ENCODE measurements around the gene WSCD1.

- TF ChIP-seq ZBTB11 (tag by site-specific recombination; conservative IDR thresholded peaks at IDR 0.05; ENCODE audit: low read depth) (no peak), SALL2 (tag by site-specific recombination; IDR thresholded peaks at IDR 0.05; ENCODE audit: borderline replicate concordance) (no peak), ZSCAN18 (tag by site-specific recombination; IDR thresholded peaks at IDR 0.05) (no peak), KLF9 (tag by site-specific recombination; IDR thresholded peaks at IDR 0.05; ENCODE audit: low read depth) (no peak)
Observed at GRCh38 chr17:6072611-6073010, 2.4 kb downstream of the WSCD1 start.

Data from HEK293 (cell line).